Measurements from ENCODE around the gene MED4.
"Not testable (repeated sequence)": the region's sequence is repeated elsewhere in the genome, so short reads cannot be mapped to it uniquely, and the experiment has no call there.

MED4 gene

GRCh38 chr13:48093588-48093987 lies 1.3 kb downstream of the MED4 start:
- DNase-seq: no peak

DNA sequence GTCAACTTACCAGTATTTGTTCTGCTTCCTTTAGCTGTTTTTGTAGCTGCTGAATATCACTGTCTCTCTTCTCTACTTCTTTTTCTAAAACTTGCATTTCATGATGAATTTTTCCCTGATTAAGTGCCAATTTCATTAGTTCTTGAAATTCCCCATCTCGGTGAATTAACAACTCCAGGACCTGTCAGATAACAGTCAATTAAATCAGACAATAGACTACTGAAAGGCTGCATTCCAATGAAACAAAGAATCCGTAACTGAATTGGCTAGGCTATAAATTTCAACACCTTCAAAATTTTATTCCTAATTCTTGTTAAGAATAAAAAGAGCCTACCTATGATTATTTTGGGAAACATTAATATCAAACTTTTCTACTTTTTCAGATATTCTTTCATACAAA lies 8.6 kb downstream of the MED4 start:
- no peak for DNase-seq

GRCh38 chr13:48081739-48082138 lies 13.2 kb downstream of the MED4 start:
- DNase-seq: no peak

DNA sequence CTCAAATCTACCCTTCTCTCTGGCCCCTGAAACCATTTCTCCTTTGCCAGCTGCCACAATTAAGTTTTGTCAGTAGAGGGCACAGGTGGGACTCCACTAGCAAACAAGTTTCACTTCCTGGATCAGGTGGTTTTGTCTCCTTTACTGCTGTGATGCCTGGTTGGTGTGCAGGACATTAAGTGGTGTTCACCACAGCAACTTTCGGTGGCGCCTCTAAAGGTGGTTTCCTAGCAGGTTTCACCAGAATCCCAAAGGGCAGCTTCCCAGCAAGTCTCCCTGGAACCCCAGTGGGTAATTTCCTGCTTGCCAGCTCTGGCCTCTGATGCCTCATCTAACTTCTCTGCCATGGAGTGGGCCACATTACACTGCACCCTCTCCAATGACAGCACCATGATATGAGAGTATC lies 16.6 kb downstream of the MED4 start:
- no peak for DNase-seq

DNA sequence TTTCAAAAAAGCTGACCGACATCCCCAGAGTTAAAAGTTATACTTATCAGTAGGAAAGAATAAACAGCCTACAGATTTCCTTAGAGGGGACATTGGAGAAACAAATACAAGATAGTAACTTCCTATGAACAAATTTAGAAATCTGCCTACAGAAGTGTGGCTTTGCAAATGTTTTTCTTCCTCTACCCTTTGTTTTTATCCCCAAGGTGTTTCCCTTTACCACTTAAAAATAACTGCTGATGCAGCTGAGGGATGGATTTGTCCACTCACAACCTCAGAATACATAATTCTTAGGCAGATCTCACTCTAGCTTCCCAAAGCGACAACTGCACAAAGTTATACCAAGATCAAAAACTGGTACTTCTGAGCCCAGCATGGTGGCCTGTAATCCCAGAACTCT lies 20.9 kb downstream of the MED4 start:
- no peak for DNase-seq

DNA sequence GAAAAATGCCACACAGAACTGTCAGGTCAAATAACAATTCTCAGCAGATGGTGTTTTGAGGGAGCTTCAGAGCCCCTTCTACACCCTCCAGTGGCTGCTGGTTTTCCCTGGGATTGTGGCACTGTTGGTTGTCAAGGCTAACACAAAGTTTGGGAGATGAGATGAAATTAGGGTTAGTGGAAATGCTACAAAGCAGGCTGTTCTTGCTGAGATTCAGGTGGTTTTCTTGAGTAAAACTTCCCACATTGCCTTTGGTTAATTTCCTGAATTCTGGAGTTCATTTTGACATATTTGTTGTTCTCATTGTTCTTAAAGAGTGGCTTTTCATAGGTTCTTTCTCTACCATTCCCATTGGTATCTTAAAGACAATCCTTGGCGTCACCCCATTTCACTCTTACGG lies 22.1 kb downstream of the MED4 start:
- DNase-seq: no peak

- DNase-seq: no peak
These were observed 22.6 kb downstream of the MED4 start for GRCh38 chr13:48072304-48072703.

DNA sequence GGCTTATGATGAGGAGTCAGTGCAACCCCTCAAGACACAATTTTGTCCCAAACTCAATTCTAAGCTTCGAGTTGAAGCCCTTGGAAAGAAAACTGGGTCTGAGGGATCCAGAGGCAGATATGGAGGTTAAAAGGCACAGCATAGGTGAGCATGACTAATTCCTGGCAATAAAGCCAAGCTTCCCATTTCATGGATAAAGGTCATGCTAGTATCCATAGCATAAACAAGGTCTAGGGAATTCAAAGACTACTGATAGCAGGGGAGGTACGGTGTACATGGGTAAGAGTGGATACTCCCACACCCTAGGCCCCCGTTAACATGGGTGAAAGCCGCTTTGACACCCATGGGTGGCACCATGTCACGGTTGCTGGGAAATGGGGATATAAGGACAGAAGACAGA lies 24.0 kb downstream of the MED4 start:
- DNase-seq: no peak

- no peak for DNase-seq
These were observed 25.3 kb downstream of the MED4 start for GRCh38 chr13:48069573-48069972.

DNA sequence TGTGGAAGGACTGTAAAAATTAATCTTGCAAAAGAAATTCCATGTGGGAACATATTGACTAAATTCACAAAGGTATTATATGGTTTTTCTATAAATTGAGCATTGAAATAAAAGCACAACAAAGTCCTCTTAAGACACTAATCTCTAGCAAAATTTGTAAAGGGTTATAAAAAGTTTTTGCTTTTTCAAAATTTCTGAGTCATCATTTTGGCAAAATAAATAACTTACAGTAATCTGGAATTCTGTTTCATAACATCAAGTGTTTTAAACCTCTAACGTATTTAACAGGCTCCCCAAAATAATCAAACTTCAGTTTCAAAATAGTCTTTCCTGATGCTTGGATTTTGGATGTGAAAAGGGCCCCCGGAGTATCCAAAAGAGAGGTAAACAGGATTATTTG lies 26.0 kb downstream of the MED4 start:
- no peak for DNase-seq

- no peak for DNase-seq
These were observed 26.9 kb downstream of the MED4 start for GRCh38 chr13:48068036-48068435.

DNA sequence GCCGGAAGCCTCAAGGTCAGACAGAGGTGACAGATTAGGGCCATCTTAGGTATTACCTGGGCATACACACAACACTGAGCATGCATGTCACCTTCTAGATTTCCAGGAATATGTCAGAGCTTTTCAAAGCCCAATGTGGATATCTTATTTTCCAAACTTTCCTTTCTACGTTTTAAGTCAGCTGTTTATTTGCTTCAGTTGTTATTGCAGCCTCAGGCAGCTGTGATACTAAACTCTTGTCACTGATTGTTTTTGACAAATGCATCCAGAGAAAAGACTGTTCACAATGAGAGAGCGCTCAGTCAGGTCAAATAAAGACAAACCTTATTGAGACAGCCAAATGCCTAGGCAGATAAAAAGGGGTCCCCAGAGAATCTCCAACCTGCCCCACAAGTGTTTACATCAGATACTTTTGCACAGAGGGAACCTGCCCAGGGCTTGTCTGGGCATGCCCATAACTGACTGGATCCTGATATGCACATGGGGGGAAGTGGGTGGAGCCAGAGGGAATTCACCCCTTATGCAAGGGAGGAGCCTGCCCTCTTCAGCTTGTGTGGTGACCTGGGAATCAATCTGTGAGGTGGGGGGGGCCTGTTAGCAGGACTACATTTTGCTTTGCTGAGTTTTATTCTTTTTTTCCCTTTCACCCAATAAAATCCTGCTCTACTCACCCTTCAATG lies 28.5 kb downstream of the MED4 start:
- no peak for DNase-seq

DNA sequence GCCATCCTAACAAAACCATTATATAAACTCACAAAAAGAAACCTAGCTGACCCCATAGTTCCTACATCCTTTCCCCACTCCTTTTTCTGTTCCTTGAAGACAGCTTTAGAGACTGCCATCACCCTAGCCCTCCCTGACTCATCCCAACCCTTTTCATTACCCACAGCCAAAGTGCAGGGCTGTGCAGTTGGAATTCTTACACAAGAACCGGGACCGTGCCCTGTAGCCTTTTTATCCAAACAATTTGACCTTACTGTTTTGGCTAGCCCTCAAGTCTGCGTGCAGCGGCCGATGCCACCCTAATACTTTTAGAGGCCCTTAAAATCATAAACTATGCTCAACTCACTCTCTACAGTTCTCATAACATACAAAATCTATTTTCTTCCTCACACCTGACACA lies 35.0 kb downstream of the MED4 start:
- DNase-seq: not testable (repeated sequence)

GRCh38 chr13:48058536-48058935 lies 36.4 kb downstream of the MED4 start:
- not testable (repeated sequence) for DNase-seq

DNA sequence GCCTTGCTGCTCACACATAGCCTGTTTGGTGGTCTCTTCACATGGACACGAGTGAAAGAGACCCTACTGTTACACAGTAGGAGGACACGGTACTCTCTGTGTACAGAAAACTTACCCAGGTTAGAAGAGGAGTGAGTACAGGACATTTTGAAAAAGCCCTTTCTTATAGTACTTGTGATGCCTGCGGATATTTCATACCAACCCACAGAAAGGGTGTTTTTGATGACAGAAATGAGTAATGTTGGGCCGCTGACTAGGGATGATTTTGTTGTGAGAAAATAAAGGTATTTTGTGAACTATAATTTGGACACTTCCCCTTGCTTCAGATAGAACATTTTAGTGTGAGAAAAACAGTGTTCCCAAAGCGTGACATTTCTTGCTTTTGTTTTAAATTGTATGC lies 39.2 kb downstream of the MED4 start:
- DNase-seq: no peak

- no peak for DNase-seq
These were observed 40.3 kb downstream of the MED4 start for GRCh38 chr13:48054601-48055000.

- DNase-seq: no peak
These were observed 44.4 kb downstream of the MED4 start for GRCh38 chr13:48050550-48050949.

DNA sequence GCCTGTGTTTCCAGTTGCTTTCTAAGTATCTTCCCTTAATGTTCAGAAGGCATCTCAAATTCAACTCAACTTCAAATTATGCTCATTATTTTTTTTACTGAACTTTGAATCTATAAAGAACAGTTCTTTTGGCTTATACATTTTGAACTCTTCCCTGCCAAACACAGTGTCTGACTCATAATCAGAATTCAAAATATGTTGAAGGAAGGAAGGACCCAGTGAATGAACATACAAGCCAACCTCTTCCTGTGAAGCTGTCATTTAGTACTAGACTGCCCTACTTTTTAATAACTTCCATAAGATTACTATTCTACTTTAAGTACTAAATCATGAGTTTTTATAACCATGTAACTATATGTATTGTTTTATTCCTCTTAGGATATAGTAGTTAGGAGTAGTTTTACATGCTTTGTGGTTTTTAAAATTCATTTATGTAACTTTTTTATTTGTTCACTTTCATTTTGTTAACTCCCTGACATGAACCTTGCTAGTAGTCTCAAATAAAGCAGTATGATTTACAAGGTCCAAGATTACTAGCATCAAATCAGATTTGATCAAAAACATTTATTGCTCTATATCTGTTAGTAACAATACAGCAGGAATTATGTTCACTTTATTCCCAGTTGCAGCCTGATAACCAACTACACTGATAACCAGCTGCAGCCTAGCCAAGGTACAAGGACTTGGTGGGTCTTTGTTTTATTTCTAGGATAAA lies 51.0 kb downstream of the MED4 start:
- DNase-seq: no peak

- no peak for DNase-seq
These were observed 52.0 kb downstream of the MED4 start for GRCh38 chr13:48042894-48043293.

DNA sequence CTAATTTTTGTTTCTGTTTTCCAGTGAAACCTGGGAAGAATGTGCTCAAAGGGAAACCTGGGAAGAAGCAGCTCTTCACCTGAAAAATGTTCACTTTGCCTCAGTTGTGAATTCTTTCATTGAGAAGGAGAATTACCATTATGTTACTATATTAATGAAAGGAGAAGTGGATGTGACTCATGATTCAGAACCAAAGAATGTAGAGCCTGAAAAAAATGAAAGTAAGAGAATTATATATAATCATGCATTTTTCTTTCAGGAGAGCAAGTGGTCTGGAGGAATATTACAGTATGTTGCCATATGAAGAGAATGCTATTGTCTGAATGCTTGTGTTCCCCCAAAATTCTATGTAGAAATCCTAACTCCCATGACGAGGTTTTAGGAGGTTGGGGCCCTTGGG lies 54.0 kb downstream of the MED4 start:
- DNase-seq: no peak

DNA sequence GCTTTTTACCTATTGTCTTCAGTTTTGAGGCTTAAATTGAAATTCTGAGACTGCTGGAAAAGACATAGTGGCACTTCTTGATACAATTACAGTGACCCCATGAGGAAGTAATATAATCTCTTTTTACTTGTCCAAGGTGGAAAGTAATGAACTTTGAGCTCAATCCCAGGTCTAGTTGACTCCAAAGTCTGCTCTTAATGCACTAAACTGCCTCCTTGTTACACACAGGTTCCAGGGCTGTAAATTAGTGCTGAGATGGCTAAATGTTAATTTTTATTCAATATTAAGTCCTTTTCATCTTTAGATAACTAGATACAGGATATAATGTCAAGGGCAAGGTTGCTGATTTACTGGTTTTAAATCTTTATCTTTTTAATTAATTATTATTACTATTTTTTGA lies 54.9 kb downstream of the MED4 start:
- DNase-seq: no peak

GRCh38 chr13:48038761-48039160 lies 56.1 kb downstream of the MED4 start:
- DNase-seq: no peak

GRCh38 chr13:48037346-48038173 lies 57.3 kb downstream of the MED4 start, which contains the start of gene NUDT15:
Gene NUDT15, plus strand, starts transcription at chr13:48037726. Its CDS starts 21 bp downstream, at chr13:48037747.
- DNase-seq: peak; percentile 86

DNA sequence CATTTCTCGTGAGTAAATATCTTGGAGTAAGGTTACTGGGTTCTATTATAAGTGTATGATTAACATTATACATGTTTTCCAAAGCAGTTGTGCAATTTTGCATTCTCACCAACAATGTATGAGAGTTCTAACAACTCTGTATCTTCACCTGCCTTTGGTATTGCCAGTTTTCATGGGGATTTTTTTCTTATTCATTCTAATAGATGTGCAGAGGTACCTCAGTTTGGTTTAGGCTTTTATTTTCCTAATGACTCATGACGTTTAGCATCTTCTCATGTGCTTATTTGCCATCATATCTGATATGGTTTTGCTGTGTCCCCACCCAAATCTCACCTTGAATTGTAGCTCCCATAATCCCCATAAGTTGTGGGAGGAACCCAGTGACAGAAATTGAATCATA lies 65.0 kb downstream of the MED4 start:
- DNase-seq: no peak

All from NCI-H748 treated with DMSO at 0.1 percent for 48 hours (cell line).